ENCODE measurements around the gene TMEM52. TPM values are rescaled to one million over a fixed set of nuclear protein-coding genes. Genes with fewer than 3 reads are reported as not detected.
A peak's percentile ranks its signal among the peaks of the same experiment; 100 is the strongest.

The TMEM52 gene
- 2.2 TPM for polyA plus RNA-seq (2012; ENCODE audit: insufficient read depth, insufficient read length)

DNA sequence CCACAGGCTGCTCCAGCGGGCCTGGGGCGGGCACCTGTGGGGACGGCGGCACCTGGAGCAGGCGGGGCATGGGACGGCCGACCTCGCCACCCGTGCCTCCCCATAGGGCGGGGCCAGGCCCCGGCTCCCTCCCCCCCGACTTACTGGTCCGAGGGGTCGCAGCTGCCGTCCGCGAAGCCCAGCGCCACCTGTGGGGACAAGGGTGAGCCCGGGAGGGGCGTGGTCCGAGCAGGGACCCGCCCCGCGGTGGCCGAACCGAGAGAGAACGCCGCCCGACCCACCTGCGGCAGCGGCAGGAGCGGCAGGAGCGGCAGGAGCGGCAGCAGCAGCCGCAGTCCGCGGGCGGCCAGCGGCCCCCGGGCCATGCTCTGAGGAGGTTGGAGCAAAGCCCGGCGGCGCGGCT is at the start of gene TMEM52:
TSS of gene TMEM52 (minus strand) at position 379 of the 403 bp plus-strand sequence. CDS start at position 365, 14 bp downstream.
- H3K4me3 ChIP-seq (ENCODE audit: low read length) = peak within 1 kb of the TSS; percentile 44
- no peak for DNase-seq (ENCODE audit: low read depth, low spot score)

DNA sequence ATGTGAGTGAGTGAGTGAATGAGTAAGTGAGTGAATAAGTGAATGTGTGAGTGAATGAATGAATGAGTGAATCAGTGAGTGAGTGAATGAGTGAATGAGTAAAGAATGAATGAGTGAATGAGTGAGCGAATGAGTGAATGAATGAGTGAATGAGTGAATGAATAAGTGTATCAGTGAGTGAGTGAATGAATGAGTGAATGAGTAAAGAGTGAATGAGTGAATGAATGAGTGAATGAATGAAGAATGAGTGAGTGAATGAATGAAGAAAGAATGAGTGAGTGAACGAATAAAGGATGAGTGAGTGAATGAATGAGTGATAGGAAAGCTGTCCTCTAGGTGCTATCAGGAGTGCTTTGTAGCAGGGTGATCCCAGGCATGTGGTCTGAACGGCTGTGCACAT is 48.8 kb upstream of the TMEM52 start:
- H3K4me3 ChIP-seq (ENCODE audit: low read length) = no peak overlapping the region
- no peak for DNase-seq (ENCODE audit: low read depth, low spot score)

DNA sequence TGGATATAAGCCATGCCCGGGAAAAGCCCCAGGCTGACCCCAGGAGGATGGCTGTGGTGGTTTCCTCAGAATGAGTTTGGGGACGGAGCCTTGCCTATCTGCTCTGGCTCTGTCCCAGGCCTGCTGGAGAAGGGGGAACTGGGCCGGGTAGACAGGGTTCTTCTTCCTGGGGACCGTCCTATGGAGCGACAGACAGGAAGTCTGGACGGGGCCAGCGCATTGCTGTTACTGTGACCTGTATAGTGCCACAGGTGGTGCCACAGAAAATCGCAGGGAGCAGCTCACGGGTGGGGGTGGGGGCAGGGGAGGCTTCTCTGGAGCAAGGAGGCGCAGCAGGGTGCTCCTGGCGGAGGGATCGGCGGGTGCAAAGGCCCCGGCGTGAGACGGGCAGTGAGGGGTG is 48.1 kb upstream of the TMEM52 start:
- no peak for DNase-seq (ENCODE audit: low read depth, low spot score)
- no peak overlapping the region for H3K4me3 ChIP-seq (ENCODE audit: low read length)

DNA sequence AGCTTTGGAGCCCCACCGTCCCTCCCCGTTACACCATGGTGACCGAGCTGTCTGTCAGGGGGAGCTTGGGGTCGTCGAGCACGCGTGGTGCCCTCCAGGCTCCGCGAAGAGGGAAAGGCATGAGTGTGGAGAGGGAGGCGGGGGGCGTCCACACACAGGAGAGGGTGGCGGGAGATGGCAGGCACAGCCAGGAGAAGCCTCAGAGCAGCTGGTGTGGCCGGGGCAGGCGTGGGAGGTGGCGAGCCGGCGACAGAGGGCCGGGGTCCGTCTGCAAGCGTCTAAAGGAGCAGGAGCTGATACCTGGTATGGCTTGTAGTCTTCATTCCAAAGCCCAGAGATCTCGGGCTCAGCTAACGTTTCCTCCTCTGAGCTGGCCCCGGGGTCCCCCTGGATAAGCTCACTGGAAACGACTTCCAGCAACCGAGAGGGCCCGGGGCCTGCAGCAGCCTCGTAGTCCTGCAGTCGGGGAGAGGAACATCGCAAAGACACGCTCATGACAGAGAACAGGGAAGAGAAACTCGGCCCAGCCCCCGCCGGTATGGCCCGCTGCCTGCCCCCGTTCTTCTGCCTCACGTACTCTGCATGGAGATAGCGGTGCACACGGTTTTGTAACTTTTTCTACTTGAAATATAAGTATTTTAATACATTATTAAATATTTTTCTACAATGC is 47.1 kb upstream of the TMEM52 start:
- H3K4me3 ChIP-seq (ENCODE audit: low read length) = no peak overlapping the region
- no peak for DNase-seq (ENCODE audit: low read depth, low spot score)

DNA sequence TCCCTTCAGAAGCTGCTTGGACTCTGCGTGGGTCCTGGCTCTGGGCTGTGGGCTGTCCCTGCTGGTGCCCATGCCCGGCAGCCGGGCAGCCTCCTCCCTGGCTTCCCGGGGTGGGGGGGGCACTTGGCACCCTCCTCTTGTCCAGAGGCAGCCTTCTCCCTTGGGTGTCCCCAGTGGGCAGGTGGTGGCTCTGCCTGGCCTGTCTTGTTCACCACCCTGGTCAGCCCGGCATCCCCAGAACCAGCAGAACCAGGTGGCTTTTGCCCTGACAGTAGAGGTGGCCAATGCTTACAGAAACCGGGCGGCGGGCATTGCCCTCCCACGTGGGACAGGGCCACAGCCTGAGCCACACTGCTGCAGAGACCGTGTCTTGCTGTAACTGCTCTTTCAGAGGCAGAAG is 46.5 kb upstream of the TMEM52 start:
- no peak for DNase-seq (ENCODE audit: low read depth, low spot score)
- H3K4me3 ChIP-seq (ENCODE audit: low read length) = no peak overlapping the region

DNA sequence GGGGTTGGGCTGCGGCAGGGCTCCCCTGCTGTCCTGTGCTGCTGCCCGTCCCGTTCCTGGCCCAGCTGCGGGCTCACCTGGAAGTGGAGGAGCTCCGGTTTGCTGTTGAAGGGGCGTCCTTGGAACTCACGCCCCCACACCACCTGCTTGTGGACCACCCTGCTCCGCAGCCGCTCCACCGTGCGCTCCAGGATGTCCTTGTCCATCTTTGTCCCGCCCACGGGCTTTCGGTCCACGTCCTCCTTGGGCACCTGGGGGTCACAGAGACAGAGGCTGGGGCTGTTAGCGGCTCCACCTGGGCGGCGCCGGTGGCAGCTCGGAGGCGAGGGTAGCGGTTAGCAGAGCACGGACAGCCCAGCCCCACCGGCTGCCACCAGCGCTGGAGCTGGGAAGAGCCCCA is 45.7 kb upstream of the TMEM52 start:
- DNase-seq (ENCODE audit: low read depth, low spot score) = no peak
- no peak overlapping the region for H3K4me3 ChIP-seq (ENCODE audit: low read length)

DNA sequence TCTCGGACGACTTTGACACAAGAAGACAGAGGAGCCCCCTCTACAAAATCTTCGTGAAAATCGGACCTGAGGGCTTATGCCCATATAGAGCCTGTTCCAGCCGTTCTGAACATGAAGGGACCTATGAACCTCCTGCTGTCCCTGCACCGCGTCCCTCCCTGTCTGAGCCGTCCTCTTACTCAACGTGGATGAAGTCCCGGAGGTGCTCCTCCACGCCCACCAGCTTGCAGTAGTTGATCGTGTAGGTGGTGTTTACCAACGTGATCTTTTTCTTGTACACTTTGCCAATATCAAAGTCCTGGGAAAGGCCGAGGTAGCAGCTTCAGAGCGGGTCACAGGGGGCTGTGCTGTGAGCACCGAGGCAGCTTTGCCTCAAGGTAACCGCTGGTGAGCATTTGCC is 44.5 kb upstream of the TMEM52 start:
- no peak overlapping the region for H3K4me3 ChIP-seq (ENCODE audit: low read length)
- no peak for DNase-seq (ENCODE audit: low read depth, low spot score)

DNA sequence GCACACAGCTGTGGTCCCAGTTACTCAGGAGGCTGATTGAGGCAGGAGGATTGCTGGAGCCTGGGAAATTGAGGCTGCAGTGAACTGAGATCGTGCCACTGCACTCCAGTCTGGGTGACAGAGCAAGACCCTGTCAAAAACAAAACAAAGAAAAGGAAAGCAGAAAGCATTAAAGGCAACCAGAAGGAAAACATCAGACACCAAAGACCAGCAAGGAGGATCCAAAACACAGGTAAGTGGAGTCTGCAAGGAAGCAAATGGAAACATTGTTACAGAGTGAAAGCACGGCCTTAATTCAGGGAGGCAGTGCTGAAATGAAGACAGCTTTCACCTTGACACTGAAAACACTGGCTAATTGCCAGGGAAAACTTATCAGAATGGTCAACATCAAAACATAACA is 43.7 kb upstream of the TMEM52 start:
- no peak for DNase-seq (ENCODE audit: low read depth, low spot score)
- H3K4me3 ChIP-seq (ENCODE audit: low read length) = no peak overlapping the region

DNA sequence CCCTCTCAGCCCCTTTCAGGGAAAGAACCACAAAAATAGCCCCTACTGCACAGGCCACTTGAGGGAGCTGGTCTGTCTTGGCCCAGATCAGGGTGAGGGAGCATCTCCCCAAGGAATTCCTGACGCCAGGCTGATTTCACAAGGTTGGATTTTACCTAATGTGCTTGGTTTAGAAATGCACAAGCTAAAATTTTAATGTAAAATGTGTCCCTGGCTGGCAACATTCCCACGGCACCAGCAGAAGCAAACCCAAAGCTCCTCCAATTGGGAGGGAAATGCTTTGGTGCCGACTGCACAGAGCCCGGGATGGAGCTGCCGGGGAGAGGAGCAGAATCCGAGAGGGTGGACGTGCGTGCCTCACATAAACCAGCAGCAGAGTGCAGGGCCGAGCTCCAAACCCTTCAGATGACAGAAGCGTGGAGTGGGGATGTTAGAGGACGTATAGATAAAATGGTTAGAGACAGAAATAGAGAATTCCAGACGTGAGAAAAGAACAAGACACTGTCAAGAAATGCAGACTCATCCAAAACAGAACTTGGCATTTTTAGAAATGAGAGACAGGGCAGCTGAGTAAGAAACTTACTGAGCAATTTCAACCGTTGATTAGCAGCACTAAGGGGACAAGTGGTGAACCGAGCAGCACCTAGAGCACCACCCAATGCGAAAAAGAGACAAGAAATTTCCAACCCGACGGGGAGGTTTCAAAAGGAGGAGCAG is 41.6 kb upstream of the TMEM52 start:
- no peak for DNase-seq (ENCODE audit: low read depth, low spot score)
- no peak overlapping the region for H3K4me3 ChIP-seq (ENCODE audit: low read length)

DNA sequence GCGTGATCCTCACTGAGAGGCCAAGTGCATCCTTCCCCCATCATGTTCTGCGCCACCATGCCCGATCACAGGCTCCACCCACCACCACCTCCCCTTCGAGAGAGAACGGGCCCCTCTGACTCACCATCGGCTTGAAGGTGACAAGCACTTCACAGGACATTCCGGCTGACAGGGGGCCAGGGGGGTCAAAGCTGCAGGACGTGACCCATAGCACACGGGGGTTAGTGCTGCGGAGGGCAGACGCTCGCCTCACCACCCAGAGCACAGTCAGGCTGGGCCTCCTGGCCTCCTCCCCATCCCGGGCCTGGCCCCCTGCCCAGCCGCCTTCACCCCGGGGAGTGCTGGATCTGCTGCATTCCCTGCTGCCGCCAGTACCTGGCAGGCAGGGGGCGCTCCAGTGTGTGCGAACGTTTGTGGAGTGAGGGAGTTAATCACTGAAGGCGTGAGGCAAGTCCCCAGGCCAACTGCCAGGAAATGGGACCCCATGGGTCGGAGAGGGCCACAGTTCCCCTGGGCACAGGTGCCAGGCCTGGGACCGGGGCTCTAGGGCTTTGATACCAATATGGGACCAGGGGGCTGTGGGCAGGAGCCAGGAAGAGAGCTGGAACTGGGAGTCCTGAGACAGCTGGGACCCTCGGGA is 40.9 kb upstream of the TMEM52 start:
- H3K4me3 ChIP-seq (ENCODE audit: low read length) = no peak overlapping the region
- DNase-seq (ENCODE audit: low read depth, low spot score) = peak; percentile 48

DNA sequence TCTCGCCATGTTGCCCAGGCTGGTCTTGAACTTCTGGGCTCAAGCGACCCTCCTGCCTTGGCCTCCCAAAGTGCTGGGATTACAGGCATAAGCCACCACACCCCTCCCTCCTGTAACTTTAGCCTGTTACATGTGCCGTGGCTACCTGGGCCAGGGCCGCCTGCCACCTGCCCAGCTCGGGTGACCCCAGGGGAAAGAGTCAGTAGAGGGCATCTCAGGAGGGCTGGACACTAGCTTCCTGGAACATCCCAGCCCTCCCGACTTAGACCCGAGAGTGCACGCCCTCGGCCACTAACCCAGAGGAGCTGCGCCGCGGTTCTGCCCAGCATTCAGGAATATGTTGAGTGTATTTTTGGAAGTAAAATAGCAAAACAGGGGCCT is 40.4 kb upstream of the TMEM52 start:
- DNase-seq (ENCODE audit: low read depth, low spot score) = no peak
- H3K4me3 ChIP-seq (ENCODE audit: low read length) = no peak overlapping the region

DNA sequence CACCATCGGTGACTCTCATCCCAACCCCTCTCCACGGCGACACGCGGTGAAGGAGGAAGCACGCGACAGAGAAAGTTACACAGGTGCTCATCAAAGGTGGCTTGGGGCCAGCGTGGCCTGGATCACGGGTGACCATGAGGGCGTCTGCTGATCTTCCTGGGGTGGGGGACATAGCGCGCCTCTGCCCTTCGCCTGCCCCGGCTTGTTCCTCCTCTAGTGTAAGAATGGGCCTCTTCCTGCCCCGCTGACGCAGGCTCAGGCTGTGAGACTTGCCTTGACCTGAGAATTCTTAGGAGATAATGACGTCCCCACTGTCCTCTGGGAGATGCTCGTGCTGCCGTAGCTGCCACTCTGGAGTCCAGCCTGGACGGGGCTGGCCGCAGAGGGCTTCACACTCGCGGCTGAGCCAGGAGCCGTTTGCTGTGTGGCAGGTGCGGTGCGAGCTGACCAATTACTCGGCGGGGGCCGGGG is 39.0 kb upstream of the TMEM52 start:
- no peak overlapping the region for H3K4me3 ChIP-seq (ENCODE audit: low read length)

DNA sequence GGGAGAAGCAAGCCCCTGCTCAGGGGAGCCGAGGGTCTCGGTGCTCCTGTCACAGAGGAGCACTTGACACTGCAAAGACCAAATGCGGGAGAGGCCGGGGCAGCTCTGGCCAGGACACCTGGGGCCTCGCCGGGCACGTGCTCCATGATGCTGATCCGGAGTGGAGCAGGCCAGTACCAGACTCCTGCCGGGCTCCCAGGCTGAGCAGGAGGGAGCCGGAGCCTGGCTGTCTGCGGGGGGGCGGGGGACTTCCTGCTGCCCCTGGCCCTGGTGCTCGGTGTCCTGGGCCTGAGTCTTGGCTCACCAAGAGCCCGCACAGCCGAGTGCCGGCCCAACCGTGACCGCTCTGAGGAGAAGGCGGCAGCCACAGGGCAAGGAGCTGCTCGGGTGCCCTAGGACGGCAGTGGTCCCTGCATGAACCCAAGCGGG is 38.5 kb upstream of the TMEM52 start:
- no peak for DNase-seq (ENCODE audit: low read depth, low spot score)
- H3K4me3 ChIP-seq (ENCODE audit: low read length) = no peak overlapping the region

More for the DNA sequence above, 39.0 kb upstream of the TMEM52 start:
- DNase-seq (ENCODE audit: low read depth, low spot score) = no peak

DNA sequence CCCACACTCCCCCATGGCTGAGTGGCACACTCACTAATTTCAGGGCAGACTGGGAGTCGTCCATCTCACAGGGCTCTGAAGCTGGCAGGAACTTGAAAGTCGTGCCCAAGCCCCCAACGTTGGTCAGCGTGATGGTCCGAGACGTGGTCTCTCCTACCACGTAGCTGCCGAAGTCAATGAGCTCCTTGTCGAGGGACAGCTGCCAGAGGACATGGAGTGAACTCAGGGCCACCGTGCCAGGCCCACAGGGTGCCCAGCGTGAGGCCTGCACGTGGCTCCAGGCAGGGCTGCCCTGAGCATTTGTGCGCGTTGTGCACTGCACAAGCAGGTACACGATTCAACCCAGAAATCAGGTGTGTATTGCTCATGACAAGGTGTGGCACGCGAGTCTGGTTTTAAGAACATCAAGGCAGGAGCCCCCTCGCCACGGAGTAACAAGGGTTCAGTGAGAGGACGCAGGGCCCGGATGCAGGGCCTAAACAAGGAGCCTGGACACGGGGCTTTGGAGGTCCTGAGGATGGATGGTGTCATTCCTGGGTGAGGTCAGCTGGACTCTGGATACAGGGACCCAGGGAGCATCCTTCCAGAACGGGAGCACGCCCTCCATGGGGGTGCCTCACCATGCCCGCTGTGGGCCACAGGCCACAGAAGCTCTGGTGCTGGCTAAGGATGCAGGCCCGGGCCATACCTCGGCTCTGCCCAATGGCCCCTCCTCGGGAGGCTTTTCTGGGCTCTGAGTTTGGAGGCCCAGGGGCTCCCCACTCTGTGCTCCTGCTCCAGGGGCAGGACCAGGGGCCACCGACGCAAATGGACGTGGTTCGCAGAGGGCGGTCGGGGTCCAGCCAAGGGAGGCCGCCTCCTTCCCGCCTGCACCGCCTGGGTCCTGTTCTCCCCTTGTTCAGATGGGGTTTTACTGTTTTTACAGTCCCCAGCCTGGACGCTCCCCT is 37.8 kb upstream of the TMEM52 start:
- DNase-seq (ENCODE audit: low read depth, low spot score) = no peak
- H3K4me3 ChIP-seq (ENCODE audit: low read length) = no peak overlapping the region

DNA sequence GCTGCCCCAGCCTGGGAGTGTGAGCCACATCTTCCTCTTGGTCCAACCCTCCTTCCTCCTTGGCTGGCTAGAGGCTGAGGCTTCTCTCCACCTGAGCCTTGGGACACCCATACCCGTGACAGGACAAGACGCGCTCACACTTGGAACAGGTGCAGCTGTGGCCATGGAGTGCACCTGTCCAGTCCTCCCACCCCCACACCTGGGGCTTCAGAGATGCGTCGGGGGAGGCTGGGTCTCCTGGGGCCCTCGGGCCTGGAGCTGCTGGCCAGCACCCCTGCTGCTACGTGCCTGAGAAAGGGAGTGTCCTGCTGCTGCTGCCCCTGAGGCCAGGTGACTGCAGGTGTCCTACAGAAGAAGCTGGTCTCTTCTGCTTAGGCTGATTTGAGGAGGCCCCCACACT is 37.0 kb upstream of the TMEM52 start:
- no peak for DNase-seq (ENCODE audit: low read depth, low spot score)
- no peak overlapping the region for H3K4me3 ChIP-seq (ENCODE audit: low read length)

DNA sequence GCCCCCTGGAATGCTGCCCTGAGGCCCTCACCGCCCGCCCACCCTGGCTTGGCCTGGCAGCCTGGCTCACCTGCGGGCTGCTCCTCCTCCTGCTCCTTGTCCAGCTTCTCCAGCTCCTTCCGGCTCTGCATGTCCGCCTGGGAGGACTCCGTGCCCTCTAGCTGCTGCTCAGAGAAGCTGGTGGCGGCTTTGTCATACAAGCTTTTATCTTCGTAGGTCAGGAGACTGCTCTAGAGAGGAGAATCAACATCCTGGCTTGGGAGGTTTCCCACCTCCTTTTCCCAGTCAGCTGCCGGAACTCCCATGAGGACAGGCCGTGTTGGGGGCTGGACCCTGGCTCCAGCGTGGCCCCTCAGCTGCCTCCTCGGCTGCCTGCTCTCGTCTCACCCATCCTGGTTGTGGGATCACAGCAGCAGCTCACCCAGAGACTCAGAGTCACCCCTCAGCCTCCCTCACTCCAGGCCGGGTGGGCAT is 36.6 kb upstream of the TMEM52 start:
- DNase-seq (ENCODE audit: low read depth, low spot score) = no peak
- H3K4me3 ChIP-seq (ENCODE audit: low read length) = no peak overlapping the region

DNA sequence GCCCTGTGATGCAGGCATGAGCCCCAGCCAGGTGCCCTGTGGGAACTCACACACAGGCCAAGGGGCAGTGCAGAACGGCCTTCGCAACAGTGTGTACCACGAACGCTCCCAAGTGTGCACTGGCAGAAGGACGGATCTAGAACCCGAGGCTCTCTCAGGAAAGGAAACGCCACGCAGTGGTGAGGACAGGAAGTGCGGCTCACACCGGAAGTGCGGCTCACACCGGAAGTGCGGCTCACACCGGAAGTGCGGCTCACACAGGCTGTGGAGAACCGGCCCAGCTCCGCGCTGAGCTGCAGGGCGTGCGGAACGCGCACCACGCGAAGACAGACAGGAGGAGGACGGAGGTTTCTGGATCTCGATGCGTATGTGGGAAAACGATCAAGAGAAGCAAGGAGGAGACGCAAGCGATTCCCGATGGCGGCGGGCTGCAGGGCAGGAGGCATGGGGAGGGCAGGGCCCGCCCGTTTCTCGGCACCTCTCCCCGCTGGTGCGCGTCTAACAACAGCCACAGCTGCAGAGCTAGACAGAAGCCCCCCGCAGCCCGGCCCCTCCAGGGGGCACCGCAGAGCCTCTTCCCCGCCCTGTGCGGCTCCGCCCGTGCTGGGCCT is 35.9 kb upstream of the TMEM52 start:
- no peak for DNase-seq (ENCODE audit: low read depth, low spot score)
- no peak overlapping the region for H3K4me3 ChIP-seq (ENCODE audit: low read length)

DNA sequence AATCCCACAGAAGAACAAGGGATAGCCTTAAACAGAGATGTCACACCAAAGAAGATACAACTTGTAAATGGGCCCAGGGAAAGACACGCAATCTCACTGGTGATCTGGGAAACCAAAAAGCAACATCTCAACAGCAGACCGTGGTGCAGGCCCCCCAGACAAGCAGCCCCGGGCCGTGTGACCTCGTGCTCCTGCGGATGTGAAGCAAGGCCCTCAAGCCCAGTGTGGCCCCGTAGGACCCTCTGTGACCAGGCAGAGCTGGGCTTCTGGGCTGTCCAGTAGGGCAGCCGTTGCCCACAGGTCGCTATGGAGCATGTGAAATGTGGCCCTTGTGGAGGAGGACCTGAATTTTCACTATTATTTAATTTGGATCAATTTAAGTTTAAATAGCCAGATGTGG is 34.9 kb upstream of the TMEM52 start:
- DNase-seq (ENCODE audit: low read depth, low spot score) = no peak
- no peak overlapping the region for H3K4me3 ChIP-seq (ENCODE audit: low read length)

DNA sequence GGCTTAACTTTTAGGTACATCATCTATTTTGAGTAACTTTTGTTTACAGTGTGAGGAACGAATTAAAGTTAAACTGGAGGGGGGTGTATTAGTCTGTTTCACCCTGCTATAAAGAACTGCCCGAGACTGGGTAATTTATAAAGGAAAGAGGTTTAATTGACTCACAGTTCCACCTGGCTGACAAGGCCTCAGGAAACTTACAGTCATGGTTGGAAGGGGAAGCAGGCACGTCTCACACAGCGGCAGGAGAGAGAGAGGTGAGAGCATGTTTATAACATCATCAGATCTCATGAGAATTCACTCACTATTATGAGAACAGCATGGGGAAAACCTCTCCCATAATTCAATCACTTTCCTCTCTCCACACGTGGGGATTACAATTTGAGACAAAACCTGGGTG is 31.9 kb upstream of the TMEM52 start:
- H3K4me3 ChIP-seq (ENCODE audit: low read length) = no peak overlapping the region
- DNase-seq (ENCODE audit: low read depth, low spot score) = no peak
